H1 (cell line): ENCODE measurements around the gene E2F2. TPM values are rescaled to one million over a fixed set of nuclear protein-coding genes. Genes with fewer than 3 reads are reported as not detected.

Source experiments
- CHD7 ChIP-seq: fragments of 300-600 bp; sonication (generic); IDR thresholded peaks from 2 replicates; pipeline ENCODE4 v1.7.1; 2012; ENCODE audit warnings: low read length, moderate library complexity, mild to moderate bottlenecking, inconsistent platforms; ENCODE audit not compliant: insufficient replicate concordance
- EZH2 ChIP-seq: fragments of 200-600 bp; sonication (generic); IDR thresholded peaks from 2 replicates; pipeline ENCODE4 v1.7.1; 2012; ENCODE audit warnings: low read depth, mild to moderate bottlenecking, moderate library complexity, low read length, inconsistent platforms; ENCODE audit not compliant: severe bottlenecking
- GABPA ChIP-seq: IDR thresholded peaks from 2 replicates; pipeline ENCODE4 v1.6.1; 2011; ENCODE audit warnings: mild to moderate bottlenecking, low read length, moderate library complexity, borderline replicate concordance; ENCODE audit not compliant: insufficient read depth
- MAFK ChIP-seq: IDR thresholded peaks from 2 replicates; pipeline ENCODE4 v1.6.1; 2012; ENCODE audit warnings: low read depth, mild to moderate bottlenecking, improper control_type of control experiment, low read length
- NRF1 ChIP-seq: IDR thresholded peaks from 2 replicates; pipeline ENCODE4 v1.6.1; 2011; ENCODE audit warnings: mild to moderate bottlenecking, low read depth, low read length, improper control_type of control experiment
- POLR2A ChIP-seq, 2 experiments: IDR thresholded peaks; 1 replicate in 1 of 2; 2 replicates in 1 of 2; pipeline ENCODE4 v1.6.1; 2011; ENCODE audit warnings: low read depth in 2 of 2, low read length in 2 of 2, mild to moderate bottlenecking in 2 of 2; ENCODE audit errors: control extremely low read depth in 1 of 2
- POLR2AphosphoS5 ChIP-seq: IDR thresholded peaks from 2 replicates; pipeline ENCODE4 v1.6.1; 2011; ENCODE audit warnings: low read depth, low read length
- RNF2 ChIP-seq: fragments of 200-900, 300-1000 bp; sonication (generic); IDR thresholded peaks from 2 replicates; pipeline ENCODE4 v1.7.1; 2016; ENCODE audit warnings: borderline replicate concordance, low read depth, mild to moderate bottlenecking, antibody characterized with exemption, low read length; ENCODE audit not compliant: poor library complexity, severe bottlenecking; ENCODE audit errors: missing control alignments
- SIRT6 ChIP-seq: IDR thresholded peaks from one replicate; pipeline ENCODE4 v1.7.1; 2012; ENCODE audit warnings: low read length, inconsistent platforms
- ZNF274 ChIP-seq: IDR thresholded peaks from 2 replicates; pipeline ENCODE4 v1.7.0; 2012; ENCODE audit warnings: low read length, borderline replicate concordance; ENCODE audit errors: extremely low read depth
- polyA plus RNA-seq, 7 experiments: library from polyadenylated mRNA; depleted of rRNA in 3 of 7; stranded (reverse) in 5 of 7; unstranded in 2 of 7; fragments of >200 nt in 5 of 7; fragments of 200-250 nt in 2 of 7; gene quantifications; 1 replicate in 5 of 7; 2 replicates in 1 of 7; 4 replicates in 1 of 7; pipeline versions ENCODE4 v1.2.1 to v1.2.3, GENCODE V29; 2011 to 2013; ENCODE audit warnings: missing spikeins in 2 of 7, mixed read lengths in 2 of 7
- total RNA-seq: library from RNA; stranded (reverse); fragmentation: NEBNext Ultra II Directional; extraction: Animal tissue kit (Norgen Biotek cat#: 25700); gene quantifications from 2 replicates; pipeline ENCODE4 v1.2.1, GENCODE V29; 2021

Gene E2F2
- total and polyA plus RNA-seq, 2 of the 8 experiments (the other 6 are each of a cell fraction or from before 2014, with no cell fraction given): 1.8 to 7.0 TPM

GRCh38 chr1:23562137-23562876, 31.3 kb upstream of the E2F2 start (continued):
- no peak for TF ChIP-seq CHD7
- TF ChIP-seq MAFK: no peak
- TF ChIP-seq NRF1: no peak
- TF ChIP-seq RNF2: no peak
- TF ChIP-seq POLR2AphosphoS5: no peak
- TF ChIP-seq EZH2: no peak
- TF ChIP-seq SIRT6: no peak
- no peak for TF ChIP-seq ZNF274
- no peak for TF ChIP-seq GABPA
- TF ChIP-seq POLR2A (IDR thresholded peaks at IDR 0.05; ENCODE audit: control extremely low read depth in 1 of 2, low read depth in 2 of 2, low read length in 2 of 2): no peak
- TF ChIP-seq, all 59 proteins: peak for 8
